A673 (cell line): Measurements from ENCODE around the gene GAL3ST2. TPM values are rescaled to one million over a fixed set of nuclear protein-coding genes. Genes with fewer than 3 reads are reported as not detected.

ENCODE experiments used
- BruUV-seq: library from RNA; stranded (reverse); fragments of 400-500 nt; replicated peaks from 2 replicates; lab custom pipeline; 2021; lab: Mats Ljungman, UMichigan
- CTCF ChIA-PET: fragments of 300-600 bp; sonication (Branson Sonifier 250); formaldehyde crosslinking; loops from one replicate; lab custom pipeline; 2022; ENCODE audit warnings: antibody characterized with exemption; lab: Charles Lee
- POLR2A ChIA-PET: fragments of 300-600 bp; sonication (Branson Sonifier 250); formaldehyde crosslinking; loops from one replicate; lab custom pipeline; 2022; ENCODE audit warnings: antibody characterized with exemption; ENCODE audit not compliant: low non-redundant PET; lab: Charles Lee
- DNase-seq: peaks from one replicate; pipeline ENCODE4 v3.0.0-alpha.2; 2015; ENCODE audit warnings: low spot score
- H3K27ac ChIP-seq: fragments of 200-600 bp; sonication (generic); 2 replicates; pipeline ENCODE4 v1.5.1; 2016; ENCODE audit warnings: mixed run types, low read depth, mild to moderate bottlenecking, mixed read lengths, antibody characterized with exemption, low read length; ENCODE audit not compliant: poor library complexity, severe bottlenecking
- H3K27me3 ChIP-seq: fragments of 200-600 bp; sonication (generic); replicated peaks from 2 replicates; pipeline ENCODE4 v1.6.1; 2017; ENCODE audit warnings: mixed run types, low read depth, mild to moderate bottlenecking, mixed read lengths, antibody characterized with exemption, low read length; ENCODE audit not compliant: insufficient read depth, poor library complexity
- H3K36me3 ChIP-seq: fragments of 200-600 bp; sonication (generic); 2 replicates; pipeline ENCODE4 v1.6.1; 2016; ENCODE audit warnings: mixed run types, mild to moderate bottlenecking, mixed read lengths, antibody characterized with exemption, low read length; ENCODE audit not compliant: insufficient read depth, poor library complexity, severe bottlenecking
- H3K4me1 ChIP-seq: fragments of 200-600 bp; sonication (generic); 2 replicates; pipeline ENCODE4 v1.6.1; 2017; ENCODE audit warnings: mixed run types, mild to moderate bottlenecking, mixed read lengths, antibody characterized with exemption, low read length; ENCODE audit not compliant: insufficient read depth, poor library complexity, severe bottlenecking
- H3K4me3 ChIP-seq: fragments of 200-600 bp; sonication (generic); 2 replicates; pipeline ENCODE4 v1.5.1; 2016; ENCODE audit warnings: low read depth, mixed run types, mild to moderate bottlenecking, mixed read lengths, low read length; ENCODE audit not compliant: poor library complexity, severe bottlenecking
- H3K9me3 ChIP-seq: fragments of 200-600 bp; sonication (generic); 2 replicates; pipeline ENCODE4 v1.6.1; 2016; ENCODE audit warnings: mixed run types, low read depth, mild to moderate bottlenecking, mixed read lengths, antibody characterized with exemption, low read length; ENCODE audit not compliant: poor library complexity, severe bottlenecking
- CTCF ChIP-seq: fragments of 300-800, 200-600 bp; sonication (generic); conservative IDR thresholded peaks from 2 replicates; pipeline ENCODE4 v1.5.1; 2017; ENCODE audit warnings: low read depth, mild to moderate bottlenecking, antibody characterized with exemption, low read length, moderate library complexity, mixed read lengths
- EZH2 ChIP-seq: fragments of 200-600 bp; sonication (generic); IDR thresholded peaks from 2 replicates; pipeline ENCODE4 v1.6.1; 2017; ENCODE audit warnings: borderline replicate concordance, low read depth, mild to moderate bottlenecking, mixed read lengths, antibody characterized with exemption, low read length; ENCODE audit not compliant: poor library complexity, severe bottlenecking
- intact Hi-C: fragments of 100-400 bp; cut with micrococcal nuclease; formaldehyde crosslinking; loops from one replicate; pipeline ENCODE4 v1.10.0; 2022; ENCODE audit not compliant: unreplicated experiment
- total RNA-seq: library from RNA; stranded (reverse); gene quantifications from 2 replicates; pipeline ENCODE4 v1.2.3, GENCODE V29; 2021

GAL3ST2 gene
- total RNA-seq, 1 experiment from 2014 or later = 5.0 TPM

- intact Hi-C loops = no loop called here
- TF ChIP-seq EZH2 = no peak
- TF ChIP-seq CTCF = no peak
- ChIA-PET CTCF (no interaction called here), POLR2A (no interaction called here)
- no peaks in the 10 kb centered on the region for H3K9me3 ChIP-seq
- BruUV-seq = no TSS peak
- H3K36me3 ChIP-seq = no peaks in the 10 kb centered on the region
- DNase-seq = no peak
- peaks cover 12% of the 10 kb centered on the region for H3K4me1 ChIP-seq
- H3K27me3 ChIP-seq = no peaks in the 10 kb centered on the region
- H3K27ac ChIP-seq = no peak overlapping the region
- no peak overlapping the region for H3K4me3 ChIP-seq
Observed at GRCh38 chr2:241852116-241852980, 75.7 kb downstream of the GAL3ST2 start.

- ChIA-PET CTCF (no interaction called here), POLR2A (no interaction called here)
- TF ChIP-seq CTCF = no peak
- no peak for TF ChIP-seq EZH2
- intact Hi-C loops = no loop called here
- no peaks in the 10 kb centered on the region for H3K27me3 ChIP-seq
- no peaks in the 10 kb centered on the region for H3K9me3 ChIP-seq
- no peaks in the 10 kb centered on the region for H3K36me3 ChIP-seq
- DNase-seq = no peak
- no peak overlapping the region for H3K27ac ChIP-seq
- H3K4me1 ChIP-seq = peaks cover 12% of the 10 kb centered on the region
- no TSS peak for BruUV-seq
- H3K4me3 ChIP-seq = no peak overlapping the region
Observed at GRCh38 chr2:241852981-241853631, 76.5 kb downstream of the GAL3ST2 start.

Other genes with a start within 250 kb of the GAL3ST2 start
- 2.7 and 4.0 TPM in 2 replicates for gene BOK, start 218.1 kb upstream of the GAL3ST2 start, total RNA-seq
- gene THAP4, start 139.7 kb upstream of the GAL3ST2 start, total RNA-seq = 82.0 and 84.9 TPM in 2 replicates
- 102 and 122 TPM in 2 replicates for gene ATG4B, start 139.1 kb upstream of the GAL3ST2 start, total RNA-seq
- 139 TPM in 2 replicates for gene DTYMK, start 90.0 kb upstream of the GAL3ST2 start, total RNA-seq
- 70.3 and 75.5 TPM in 2 replicates for gene ING5, start 74.8 kb upstream of the GAL3ST2 start, total RNA-seq
- 30.7 and 44.3 TPM in 2 replicates for gene D2HGDH, start 42.2 kb upstream of the GAL3ST2 start, total RNA-seq
- gene NEU4, start 32.4 kb downstream of the GAL3ST2 start, total RNA-seq = 38.5 and 48.4 TPM in 2 replicates
- gene PDCD1, start 82.1 kb downstream of the GAL3ST2 start, total RNA-seq = 0.34 and 0.35 TPM in 2 replicates
- 0.20 TPM in 1 of 2 replicates, not detected in the other for gene RTP5, start 92.9 kb downstream of the GAL3ST2 start, total RNA-seq